ENCODE data around the gene VGLL1.
A peak's percentile ranks its signal among the peaks of the same experiment; 100 is the strongest.

The VGLL1 gene

GRCh38 chrX:136555694-136556093, 23.7 kb downstream of the VGLL1 start:
- no peak overlapping the region for H3K56ac ChIP-seq (ENCODE audit: low read length)
- H3K27ac ChIP-seq (ENCODE audit: low read depth, low read length), result no peak overlapping the region
- no peak overlapping the region for H3K4ac ChIP-seq (ENCODE audit: low read depth, low read length)
- no peaks in the 10 kb centered on the region for H3K4me1 ChIP-seq (ENCODE audit: control insufficient read depth, low read depth, low read length)
- H3K23ac ChIP-seq (ENCODE audit: low read length), result no peak overlapping the region
- H4K5ac ChIP-seq (ENCODE audit: low read length), result no peak overlapping the region
- no peak overlapping the region for H3K18ac ChIP-seq (ENCODE audit: low read length)
- no CpG with 5 or more reads among the region's 2 CpGs for WGBS (ENCODE audit: extremely low coverage, insufficient coverage, low lambda C conversion rate)
- no peak overlapping the region for H2AK5ac ChIP-seq (ENCODE audit: low read length)
- no peak overlapping the region for H2BK15ac ChIP-seq (replicated peaks; ENCODE audit: low read depth)
- no peak overlapping the region for H2BK5ac ChIP-seq (ENCODE audit: low read length)
- H3K9ac ChIP-seq (ENCODE audit: low read length), result no peak overlapping the region
- no peaks in the 10 kb centered on the region for H3K36me3 ChIP-seq (ENCODE audit: control insufficient read depth, insufficient read depth, low read length)
- no peak overlapping the region for H4K8ac ChIP-seq (ENCODE audit: low read depth, low read length)
- no peak overlapping the region for H3K4me2 ChIP-seq (ENCODE audit: low read length)
- no peaks in the 10 kb centered on the region for H3K27me3 ChIP-seq (ENCODE audit: insufficient read depth, low read length, poor library complexity)
- H2BK120ac ChIP-seq (ENCODE audit: low read depth, low read length), result no peak overlapping the region
- DNase-seq, result no peak
- no peaks in the 10 kb centered on the region for H3K79me2 ChIP-seq (ENCODE audit: control insufficient read depth, insufficient read depth, low read length)
- no peak overlapping the region for H3K4me3 ChIP-seq (ENCODE audit: low read length)
- no peaks in the 10 kb centered on the region for H3K79me1 ChIP-seq (ENCODE audit: low read length)

GRCh38 chrX:136572030-136572429, 40.0 kb downstream of the VGLL1 start:
- Histone ChIP-seq H3K23ac (ENCODE audit: low read length) (no peak overlapping the region), H4K5ac (ENCODE audit: low read length) (no peak overlapping the region), H2AK5ac (ENCODE audit: low read length) (no peak overlapping the region), H3K9ac (ENCODE audit: low read length) (no peak overlapping the region), H3K27ac (ENCODE audit: low read depth, low read length) (no peak overlapping the region), H2BK15ac (replicated peaks; ENCODE audit: low read depth) (no peak overlapping the region), H3K79me2 (ENCODE audit: control insufficient read depth, insufficient read depth, low read length) (no peaks in the 10 kb centered on the region), H3K4me1 (ENCODE audit: control insufficient read depth, low read depth, low read length) (no peaks in the 10 kb centered on the region), H3K79me1 (ENCODE audit: low read length) (no peaks in the 10 kb centered on the region), H3K4me3 (ENCODE audit: low read length) (no peak overlapping the region), H3K18ac (ENCODE audit: low read length) (no peak overlapping the region), H2BK120ac (ENCODE audit: low read depth, low read length) (no peak overlapping the region), H3K4me2 (ENCODE audit: low read length) (no peak overlapping the region), H4K8ac (ENCODE audit: low read depth, low read length) (no peak overlapping the region), H3K27me3 (ENCODE audit: insufficient read depth, low read length, poor library complexity) (no peaks in the 10 kb centered on the region), H3K36me3 (ENCODE audit: control insufficient read depth, insufficient read depth, low read length) (no peaks in the 10 kb centered on the region), H2BK5ac (ENCODE audit: low read length) (no peak overlapping the region), H3K4ac (ENCODE audit: low read depth, low read length) (no peak overlapping the region), H3K56ac (ENCODE audit: low read length) (no peak overlapping the region)
- no CpG with 5 or more reads among the region's 2 CpGs for WGBS (ENCODE audit: extremely low coverage, insufficient coverage, low lambda C conversion rate)
- no peak for DNase-seq

GRCh38 chrX:136574548-136574947, 42.5 kb downstream of the VGLL1 start:
- WGBS (ENCODE audit: extremely low coverage, insufficient coverage, low lambda C conversion rate), result no CpG with 5 or more reads among the region's 3 CpGs
- H3K56ac ChIP-seq (ENCODE audit: low read length), result no peak overlapping the region
- no peak overlapping the region for H2BK5ac ChIP-seq (ENCODE audit: low read length)
- H3K23ac ChIP-seq (ENCODE audit: low read length), result no peak overlapping the region
- H2BK120ac ChIP-seq (ENCODE audit: low read depth, low read length), result no peak overlapping the region
- H4K5ac ChIP-seq (ENCODE audit: low read length), result no peak overlapping the region
- H3K79me2 ChIP-seq (ENCODE audit: control insufficient read depth, insufficient read depth, low read length), result no peaks in the 10 kb centered on the region
- H3K36me3 ChIP-seq (ENCODE audit: control insufficient read depth, insufficient read depth, low read length), result no peaks in the 10 kb centered on the region
- H3K9ac ChIP-seq (ENCODE audit: low read length), result no peak overlapping the region
- H3K4me1 ChIP-seq (ENCODE audit: control insufficient read depth, low read depth, low read length), result no peaks in the 10 kb centered on the region
- DNase-seq, result no peak
- no peak overlapping the region for H3K4me3 ChIP-seq (ENCODE audit: low read length)
- H3K27me3 ChIP-seq (ENCODE audit: insufficient read depth, low read length, poor library complexity), result no peaks in the 10 kb centered on the region
- no peak overlapping the region for H3K4me2 ChIP-seq (ENCODE audit: low read length)
- H2BK15ac ChIP-seq (replicated peaks; ENCODE audit: low read depth), result no peak overlapping the region
- no peak overlapping the region for H4K8ac ChIP-seq (ENCODE audit: low read depth, low read length)
- no peaks in the 10 kb centered on the region for H3K79me1 ChIP-seq (ENCODE audit: low read length)
- H3K18ac ChIP-seq (ENCODE audit: low read length), result no peak overlapping the region
- H3K27ac ChIP-seq (ENCODE audit: low read depth, low read length), result no peak overlapping the region
- H2AK5ac ChIP-seq (ENCODE audit: low read length), result no peak overlapping the region
- H3K4ac ChIP-seq (ENCODE audit: low read depth, low read length), result no peak overlapping the region

- H3K27ac ChIP-seq (ENCODE audit: low read depth, low read length), result no peak overlapping the region
- no peak overlapping the region for H3K23ac ChIP-seq (ENCODE audit: low read length)
- H4K5ac ChIP-seq (ENCODE audit: low read length), result no peak overlapping the region
- H3K4ac ChIP-seq (ENCODE audit: low read depth, low read length), result no peak overlapping the region
- H3K79me2 ChIP-seq (ENCODE audit: control insufficient read depth, insufficient read depth, low read length), result no peaks in the 10 kb centered on the region
- no peak overlapping the region for H3K56ac ChIP-seq (ENCODE audit: low read length)
- DNase-seq, result peak; percentile 58
- no peak overlapping the region for H2BK120ac ChIP-seq (ENCODE audit: low read depth, low read length)
- H3K79me1 ChIP-seq (ENCODE audit: low read length), result no peaks in the 10 kb centered on the region
- H3K4me3 ChIP-seq (ENCODE audit: low read length), result no peak overlapping the region
- H3K36me3 ChIP-seq (ENCODE audit: control insufficient read depth, insufficient read depth, low read length), result no peaks in the 10 kb centered on the region
- no peak overlapping the region for H2BK5ac ChIP-seq (ENCODE audit: low read length)
- no CpG with 5 or more reads among the region's 6 CpGs for WGBS (ENCODE audit: extremely low coverage, insufficient coverage, low lambda C conversion rate)
- H3K9ac ChIP-seq (ENCODE audit: low read length), result no peak overlapping the region
- H4K8ac ChIP-seq (ENCODE audit: low read depth, low read length), result no peak overlapping the region
- no peak overlapping the region for H3K4me2 ChIP-seq (ENCODE audit: low read length)
- no peaks in the 10 kb centered on the region for H3K4me1 ChIP-seq (ENCODE audit: control insufficient read depth, low read depth, low read length)
- H2AK5ac ChIP-seq (ENCODE audit: low read length), result no peak overlapping the region
- H3K18ac ChIP-seq (ENCODE audit: low read length), result no peak overlapping the region
- no peaks in the 10 kb centered on the region for H3K27me3 ChIP-seq (ENCODE audit: insufficient read depth, low read length, poor library complexity)
- H2BK15ac ChIP-seq (replicated peaks; ENCODE audit: low read depth), result no peak overlapping the region
These were observed 45.5 kb downstream of the VGLL1 start for GRCh38 chrX:136577552-136577951.

- H3K27me3 ChIP-seq (ENCODE audit: insufficient read depth, low read length, poor library complexity), result no peaks in the 10 kb centered on the region
- H2BK120ac ChIP-seq (ENCODE audit: low read depth, low read length), result no peak overlapping the region
- no peak overlapping the region for H3K4ac ChIP-seq (ENCODE audit: low read depth, low read length)
- no peaks in the 10 kb centered on the region for H3K36me3 ChIP-seq (ENCODE audit: control insufficient read depth, insufficient read depth, low read length)
- no peak overlapping the region for H3K27ac ChIP-seq (ENCODE audit: low read depth, low read length)
- no peak overlapping the region for H3K4me2 ChIP-seq (ENCODE audit: low read length)
- H2BK15ac ChIP-seq (replicated peaks; ENCODE audit: low read depth), result no peak overlapping the region
- no peak overlapping the region for H3K23ac ChIP-seq (ENCODE audit: low read length)
- no peak overlapping the region for H3K56ac ChIP-seq (ENCODE audit: low read length)
- H3K18ac ChIP-seq (ENCODE audit: low read length), result no peak overlapping the region
- no peak overlapping the region for H4K8ac ChIP-seq (ENCODE audit: low read depth, low read length)
- H3K4me1 ChIP-seq (ENCODE audit: control insufficient read depth, low read depth, low read length), result no peaks in the 10 kb centered on the region
- H3K9ac ChIP-seq (ENCODE audit: low read length), result no peak overlapping the region
- DNase-seq, result no peak
- H4K5ac ChIP-seq (ENCODE audit: low read length), result no peak overlapping the region
- no peak overlapping the region for H3K4me3 ChIP-seq (ENCODE audit: low read length)
- no peaks in the 10 kb centered on the region for H3K79me2 ChIP-seq (ENCODE audit: control insufficient read depth, insufficient read depth, low read length)
- no peak overlapping the region for H2AK5ac ChIP-seq (ENCODE audit: low read length)
- H2BK5ac ChIP-seq (ENCODE audit: low read length), result no peak overlapping the region
- H3K79me1 ChIP-seq (ENCODE audit: low read length), result no peaks in the 10 kb centered on the region
These were observed 48.3 kb downstream of the VGLL1 start for GRCh38 chrX:136580316-136580715.

GRCh38 chrX:136582624-136583023, 50.6 kb downstream of the VGLL1 start:
- Histone ChIP-seq H3K23ac (ENCODE audit: low read length) (no peak overlapping the region), H2BK5ac (ENCODE audit: low read length) (no peak overlapping the region)
- WGBS (ENCODE audit: extremely low coverage, insufficient coverage, low lambda C conversion rate), result no CpG with 5 or more reads among the region's 3 CpGs

More at GRCh38 chrX:136582624-136583023, 50.6 kb downstream of the VGLL1 start:
- DNase-seq, result no peak
- Histone ChIP-seq H4K5ac (ENCODE audit: low read length) (no peak overlapping the region), H2BK15ac (replicated peaks; ENCODE audit: low read depth) (no peak overlapping the region), H3K27ac (ENCODE audit: low read depth, low read length) (no peak overlapping the region), H3K4me1 (ENCODE audit: control insufficient read depth, low read depth, low read length) (no peaks in the 10 kb centered on the region), H3K4ac (ENCODE audit: low read depth, low read length) (no peak overlapping the region), H3K4me3 (ENCODE audit: low read length) (no peak overlapping the region), H3K18ac (ENCODE audit: low read length) (no peak overlapping the region), H4K8ac (ENCODE audit: low read depth, low read length) (no peak overlapping the region), H2BK120ac (ENCODE audit: low read depth, low read length) (no peak overlapping the region), H3K9ac (ENCODE audit: low read length) (no peak overlapping the region), H2AK5ac (ENCODE audit: low read length) (no peak overlapping the region), H3K79me2 (ENCODE audit: control insufficient read depth, insufficient read depth, low read length) (no peaks in the 10 kb centered on the region), H3K36me3 (ENCODE audit: control insufficient read depth, insufficient read depth, low read length) (no peaks in the 10 kb centered on the region), H3K56ac (ENCODE audit: low read length) (no peak overlapping the region), H3K79me1 (ENCODE audit: low read length) (no peaks in the 10 kb centered on the region), H3K4me2 (ENCODE audit: low read length) (no peak overlapping the region), H3K27me3 (ENCODE audit: insufficient read depth, low read length, poor library complexity) (no peaks in the 10 kb centered on the region)

Data from mesendoderm (in vitro differentiated cells).